Activated B cell treated with CpG ODN at 0.5 μM for 24 hours (primary cell): ENCODE measurements around the gene KAT2B. TPM values are rescaled to one million over a fixed set of nuclear protein-coding genes. Genes with fewer than 3 reads are reported as not detected.
A peak's percentile ranks its signal among the peaks of the same experiment; 100 is the strongest.

Experiments
- ATAC-seq: fragments of 200-7000 bp; cut with Tn5 transposase; one replicate; pipeline ENCODE4 v1.10.0; 2021; ENCODE audit warnings: low read depth, mild to moderate bottlenecking, moderate library complexity
- CTCF ChIA-PET: fragments of 350-600 bp; sonication (Branson Sonifier 250); formaldehyde crosslinking; loops from one replicate; lab custom pipeline; 2021; ENCODE audit warnings: antibody characterized with exemption; lab: Charles Lee
- POLR2A ChIA-PET: fragments of 350-600 bp; sonication (Branson Sonifier 250); formaldehyde crosslinking; loops from one replicate; lab custom pipeline; 2021; ENCODE audit warnings: antibody characterized with exemption; lab: Charles Lee
- DNase-seq: peaks from one replicate; pipeline ENCODE4 v3.0.0; 2022
- H3K27ac Mint-ChIP-seq: one replicate; pipeline ENCODE4 v1.8.0; 2020; ENCODE audit warnings: mixed read lengths
- H3K27me3 Mint-ChIP-seq: one replicate; pipeline ENCODE4 v1.8.0; 2021; ENCODE audit warnings: mixed read lengths
- H3K36me3 Mint-ChIP-seq: one replicate; pipeline ENCODE4 v1.8.0; 2021; ENCODE audit warnings: low read depth, mixed read lengths
- H3K4me1 Mint-ChIP-seq: one replicate; pipeline ENCODE4 v1.8.0; 2021; ENCODE audit warnings: mixed read lengths
- H3K4me3 Mint-ChIP-seq: one replicate; pipeline ENCODE4 v1.8.0; 2020; ENCODE audit warnings: mild to moderate bottlenecking, mixed read lengths
- H3K9me3 Mint-ChIP-seq: one replicate; pipeline ENCODE4 v1.8.0; 2020; ENCODE audit warnings: mixed read lengths
- intact Hi-C: fragments of 100-400 bp; cut with micrococcal nuclease; formaldehyde crosslinking; loops from one replicate; pipeline ENCODE4 v1.15.1; 2024
- total RNA-seq: library from RNA; stranded (reverse); gene quantifications from 2 replicates; pipeline ENCODE4 v1.2.3, GENCODE V29; 2022
- TF ChIP-seq, protein P1 (sequence below): fragments of 200-600 bp; IDR thresholded peaks from one replicate; pipeline ENCODE4 v1.8.0; 2022; ENCODE audit warnings: antibody characterized with exemption, mild to moderate bottlenecking

The KAT2B gene
- total RNA-seq, 1 donor from 2014 or later: 35.9 TPM

DNA sequence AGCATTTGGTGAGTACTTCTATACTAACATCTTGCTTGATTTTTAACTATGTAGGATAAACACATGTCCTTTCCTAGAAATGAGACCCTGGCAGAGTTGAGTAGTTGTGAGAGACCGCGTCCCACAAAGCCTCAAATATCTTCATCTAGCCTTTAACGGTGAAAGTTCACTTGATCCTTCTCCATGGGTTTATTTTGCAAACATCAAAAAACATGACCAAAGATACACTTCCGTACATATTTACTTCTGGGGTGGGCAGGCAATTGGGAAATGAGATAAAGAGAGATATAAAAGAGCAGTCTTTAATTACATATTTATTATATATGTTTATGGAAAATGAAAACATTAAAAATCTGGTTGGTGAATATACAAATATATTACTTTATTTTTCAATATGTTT lies 5.2 kb upstream of the KAT2B start:
- H3K4me3 Mint-ChIP-seq: no peak overlapping the region
- no peak for DNase-seq
- POLR2A ChIA-PET: no interaction called here
- H3K36me3 Mint-ChIP-seq: no peaks in the 10 kb centered on the region
- CTCF ChIA-PET: no interaction called here
- intact Hi-C loops: loop anchor here (5.0 to 10.0 kb wide), 2 partner anchors 292 to 820 kb away; no protein-coding TSS in a partner anchor
- no peaks in the 10 kb centered on the region for H3K9me3 Mint-ChIP-seq
- H3K27ac Mint-ChIP-seq: no peak overlapping the region
- TF ChIP-seq, protein P1, sequence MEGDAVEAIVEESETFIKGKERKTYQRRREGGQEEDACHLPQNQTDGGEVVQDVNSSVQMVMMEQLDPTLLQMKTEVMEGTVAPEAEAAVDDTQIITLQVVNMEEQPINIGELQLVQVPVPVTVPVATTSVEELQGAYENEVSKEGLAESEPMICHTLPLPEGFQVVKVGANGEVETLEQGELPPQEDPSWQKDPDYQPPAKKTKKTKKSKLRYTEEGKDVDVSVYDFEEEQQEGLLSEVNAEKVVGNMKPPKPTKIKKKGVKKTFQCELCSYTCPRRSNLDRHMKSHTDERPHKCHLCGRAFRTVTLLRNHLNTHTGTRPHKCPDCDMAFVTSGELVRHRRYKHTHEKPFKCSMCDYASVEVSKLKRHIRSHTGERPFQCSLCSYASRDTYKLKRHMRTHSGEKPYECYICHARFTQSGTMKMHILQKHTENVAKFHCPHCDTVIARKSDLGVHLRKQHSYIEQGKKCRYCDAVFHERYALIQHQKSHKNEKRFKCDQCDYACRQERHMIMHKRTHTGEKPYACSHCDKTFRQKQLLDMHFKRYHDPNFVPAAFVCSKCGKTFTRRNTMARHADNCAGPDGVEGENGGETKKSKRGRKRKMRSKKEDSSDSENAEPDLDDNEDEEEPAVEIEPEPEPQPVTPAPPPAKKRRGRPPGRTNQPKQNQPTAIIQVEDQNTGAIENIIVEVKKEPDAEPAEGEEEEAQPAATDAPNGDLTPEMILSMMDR: no peak
- H3K4me1 Mint-ChIP-seq: peaks cover 12% of the 10 kb centered on the region
- no peaks in the 10 kb centered on the region for H3K27me3 Mint-ChIP-seq
- ATAC-seq: no peak

DNA sequence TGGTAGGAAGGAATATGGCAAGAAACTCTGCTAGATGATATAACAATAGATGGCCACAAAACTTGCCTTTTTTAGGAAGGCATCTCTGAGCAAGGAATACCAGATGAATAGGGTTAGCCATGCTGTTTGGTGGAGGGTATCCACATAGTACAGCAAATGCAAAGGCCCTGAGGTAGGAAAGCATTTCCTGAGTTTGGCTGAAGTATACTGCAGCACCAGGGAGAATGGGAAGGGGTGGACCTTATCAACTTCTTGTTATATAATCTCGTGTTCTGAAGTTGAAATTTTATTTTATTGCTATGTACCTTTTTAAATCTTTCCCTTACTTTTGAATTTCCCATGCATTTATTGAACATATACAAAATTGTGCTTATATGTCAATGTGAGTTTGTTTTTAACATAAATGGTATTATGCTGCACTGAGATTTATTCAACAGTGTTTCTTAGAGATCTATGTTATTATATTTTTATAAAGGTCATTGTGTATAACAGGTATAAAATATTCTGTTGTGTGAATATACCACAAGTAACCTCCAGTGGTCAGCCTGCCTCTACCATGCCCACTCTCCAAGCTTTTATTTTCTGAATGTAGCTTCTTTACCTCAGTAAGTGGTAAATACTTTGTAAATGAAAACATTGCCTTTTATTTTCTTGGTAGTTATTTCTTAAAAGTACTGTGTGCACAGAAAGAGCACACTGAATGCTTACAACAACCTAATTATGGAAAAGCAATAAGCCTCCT lies 2.8 kb upstream of the KAT2B start:
- Mint-ChIP-seq H3K27ac (peak overlapping the region; percentile 94), H3K27me3 (no peaks in the 10 kb centered on the region), H3K36me3 (peaks cover 2% of the 10 kb centered on the region), H3K4me1 (peaks cover 28% of the 10 kb centered on the region), H3K4me3 (no peak overlapping the region), H3K9me3 (no peaks in the 10 kb centered on the region)
- POLR2A ChIA-PET: no interaction called here
- intact Hi-C loops: loop anchor here (5.0 to 10.0 kb wide), 2 partner anchors 290 to 823 kb away; no protein-coding TSS in a partner anchor
- DNase-seq (no peak), ATAC-seq (no peak)
- CTCF ChIA-PET: no interaction called here
- TF ChIP-seq, protein P1: no peak

DNA sequence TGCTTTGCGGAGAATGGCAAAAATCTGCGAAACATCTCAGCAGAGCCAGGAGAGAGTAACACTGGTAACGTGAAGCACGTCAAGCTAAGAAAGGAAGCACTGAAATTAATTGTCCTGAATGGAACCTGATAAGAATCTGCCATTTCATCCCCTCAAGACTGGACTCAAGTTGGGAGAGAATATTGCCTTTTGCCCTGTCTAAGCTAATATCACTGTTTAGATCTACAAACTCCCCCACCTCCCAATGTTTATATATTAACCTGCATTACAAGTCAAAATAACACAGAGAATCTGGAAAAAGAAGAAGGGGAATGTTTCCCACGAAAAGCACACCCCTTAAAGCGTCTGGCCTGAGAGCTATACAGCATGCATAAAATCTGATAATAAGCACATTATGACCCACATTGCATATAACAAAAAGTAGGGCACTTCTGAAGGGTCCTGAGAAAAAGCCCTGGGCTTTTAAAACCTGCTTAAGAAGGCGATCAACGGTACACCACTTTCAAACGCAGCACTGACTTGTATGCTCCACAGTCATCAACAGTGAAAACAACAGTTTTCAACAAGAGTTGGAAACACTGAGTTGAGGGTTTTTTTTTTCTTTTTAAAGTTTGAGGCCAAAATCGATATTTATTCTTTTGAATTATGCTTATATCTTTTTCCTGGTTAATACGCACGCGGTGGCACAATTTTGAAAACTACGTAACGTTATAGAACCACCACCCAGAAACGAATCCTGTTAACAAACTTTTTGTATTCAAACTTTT lies 1.4 kb upstream of the KAT2B start:
- Mint-ChIP-seq H3K27me3 (no peaks in the 10 kb centered on the region), H3K4me1 (peaks cover 42% of the 10 kb centered on the region), H3K4me3 (peak overlapping the region; percentile 91), H3K9me3 (no peaks in the 10 kb centered on the region), H3K27ac (peak overlapping the region; percentile 94), H3K36me3 (peaks cover 2% of the 10 kb centered on the region)
- ChIA-PET CTCF (interaction anchor here (1.1 kb wide), 1 partner anchor 147 kb away, joined by 3 read pairs; the partner anchor contains the start of gene SGO1), POLR2A (interaction anchor here (0.7 to 1.6 kb wide), 3 partner anchors 87 to 1614 kb away, joined by 3 to 7 read pairs (median 4); no protein-coding TSS in a partner anchor)
- ATAC-seq: no peak
- no peak for DNase-seq
- TF ChIP-seq, protein P1: no peak
- intact Hi-C loops: loop anchor here (1.0 to 10.0 kb wide), 6 partner anchors 15 to 824 kb away; partner anchors contain the start of gene SGO1

DNA sequence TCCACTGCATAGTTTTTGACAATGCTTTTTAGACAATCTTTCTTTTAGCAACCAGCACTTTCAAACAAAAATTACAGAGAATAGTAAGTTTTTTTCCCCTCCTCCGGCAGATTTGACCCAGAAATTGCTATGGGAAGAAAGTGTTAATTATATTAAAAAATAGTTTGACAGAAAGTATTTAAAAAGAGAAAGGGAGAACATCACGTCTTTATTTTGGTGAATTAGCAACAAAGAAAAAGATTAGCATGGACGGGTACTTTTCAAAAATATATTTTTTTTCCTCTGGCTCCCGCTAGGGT lies 831 bp upstream of the KAT2B start:
- DNase-seq (no peak), ATAC-seq (no peak)
- Mint-ChIP-seq H3K27ac (peak overlapping the region; percentile 94), H3K4me3 (peak overlapping the region; percentile 91), H3K27me3 (no peaks in the 10 kb centered on the region), H3K9me3 (no peaks in the 10 kb centered on the region), H3K36me3 (peaks cover 2% of the 10 kb centered on the region), H3K4me1 (peaks cover 48% of the 10 kb centered on the region)
- TF ChIP-seq, protein P1: no peak
- ChIA-PET POLR2A (interaction anchor here (0.7 to 3.1 kb wide), 5 partner anchors 9 to 147 kb away, joined by 3 to 38 read pairs (median 7); partner anchors contain the start of genes RAB5A and SGO1), CTCF (no interaction called here)
- intact Hi-C loops: loop anchor here (1.0 to 10.0 kb wide), 6 partner anchors 15 to 825 kb away; partner anchors contain the start of gene SGO1
